GM21576 (cell line): ENCODE results near the gene SOS2.
A peak's percentile ranks its signal among the peaks of the same experiment; 100 is the strongest.

Source experiments
- ATAC-seq: cut with Tn5 transposase; IDR thresholded peaks from one replicate; pipeline ENCODE4 v1.9.1; 2021; ENCODE audit warnings: mild to moderate bottlenecking, moderate library complexity; ENCODE audit not compliant: unreplicated experiment

The SOS2 gene

DNA sequence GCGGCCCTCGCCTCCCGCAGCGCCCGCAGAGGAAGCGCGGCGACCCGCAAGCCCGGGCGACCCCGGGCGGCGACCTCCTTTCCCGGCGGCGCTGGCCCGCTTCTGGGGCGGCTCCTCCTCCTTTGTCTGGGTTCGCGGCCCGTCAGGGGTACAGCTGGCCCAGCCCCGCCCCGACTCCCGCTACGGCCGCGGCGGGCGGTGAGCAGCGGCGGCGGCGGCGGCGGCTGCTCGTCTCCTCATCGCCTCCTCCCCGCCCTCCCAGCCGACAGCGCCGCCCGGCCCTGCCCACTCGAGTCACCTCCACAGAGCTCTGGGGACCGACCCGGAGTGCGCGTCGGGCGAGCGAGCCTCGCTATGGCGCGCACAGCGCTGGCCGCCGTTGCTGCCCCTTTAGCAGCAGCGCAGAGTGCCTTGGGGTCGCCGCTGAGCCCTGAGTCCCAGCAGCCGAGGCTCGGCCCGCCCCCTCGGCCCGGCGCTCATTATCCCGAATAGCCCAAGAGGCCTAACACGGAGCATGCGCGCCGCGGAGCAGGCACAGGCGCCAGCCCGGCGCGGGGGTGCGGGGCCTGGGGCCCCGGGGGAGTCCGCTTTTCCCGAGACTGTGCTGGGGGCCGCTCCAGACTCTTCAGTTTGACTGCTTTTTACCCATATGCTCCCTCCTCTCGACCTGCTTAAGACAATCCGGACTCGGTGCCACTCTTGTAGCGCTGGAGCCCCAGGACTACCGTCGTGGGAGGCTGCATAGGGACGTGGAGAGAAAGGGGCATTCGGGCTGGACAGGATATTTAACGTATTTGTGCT lies at the start of gene SOS2:
Gene SOS2, minus strand, starts transcription at position 104 of the 801 bp plus-strand sequence. CDS start 295 bp downstream, outside the sequence.
- peak; percentile 81 for ATAC-seq

DNA sequence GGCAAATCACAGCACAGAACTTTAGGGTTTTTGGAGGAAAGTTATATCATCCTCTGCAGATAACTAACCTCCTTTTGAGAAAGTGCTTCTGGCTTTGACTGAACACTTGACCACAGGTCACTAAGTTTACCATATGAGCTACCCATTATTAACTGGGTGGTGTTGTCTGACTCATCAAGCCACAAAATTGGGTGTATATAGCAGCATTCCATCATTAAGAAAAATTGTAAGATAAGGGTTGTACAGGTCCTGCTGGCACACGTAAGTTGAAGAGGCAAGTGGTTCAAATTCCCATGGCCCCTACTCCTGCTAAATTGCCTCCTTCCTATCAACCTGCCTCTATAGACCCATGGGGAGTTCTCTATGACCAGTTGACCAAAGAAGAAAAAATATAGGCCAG lies 41.1 kb upstream of the SOS2 start:
- ATAC-seq: no peak

DNA sequence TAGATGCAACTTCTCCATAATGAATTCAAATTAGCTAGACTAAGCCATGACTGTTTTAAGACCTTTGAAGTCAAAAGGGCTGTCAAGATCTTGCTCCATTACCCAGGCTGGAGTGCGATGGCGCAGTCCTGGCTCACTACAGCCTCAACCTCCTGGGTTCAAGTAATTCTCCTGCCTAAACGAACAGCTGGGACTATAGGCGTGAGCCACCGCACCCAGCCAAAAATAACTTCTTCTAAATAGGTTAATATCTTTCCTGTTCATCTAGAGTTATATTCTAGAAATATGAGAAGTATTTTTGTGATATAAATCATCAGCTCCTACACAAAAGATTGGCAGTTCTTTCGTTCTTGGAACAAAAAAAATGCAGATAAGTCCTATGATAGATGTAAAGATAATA lies 39.6 kb upstream of the SOS2 start:
- ATAC-seq: no peak

DNA sequence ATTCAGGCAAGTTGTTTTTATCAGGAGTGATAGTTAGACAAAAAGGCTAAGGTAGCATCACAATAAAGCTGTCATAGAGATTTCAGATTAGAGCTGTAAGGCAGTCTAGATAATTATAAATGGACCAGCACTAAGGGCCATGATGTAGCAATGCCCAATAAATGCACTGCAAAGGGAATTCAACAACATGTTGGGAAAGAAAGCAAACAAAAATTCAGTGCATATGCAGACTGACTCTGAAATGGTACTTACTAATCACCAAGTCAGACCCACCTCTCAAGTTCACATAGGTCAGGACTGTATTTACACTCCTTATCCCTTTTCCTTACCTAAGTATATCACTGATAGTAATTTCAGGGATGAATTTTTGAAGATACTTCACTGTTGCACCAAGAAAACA lies 33.7 kb upstream of the SOS2 start:
- no peak for ATAC-seq

DNA sequence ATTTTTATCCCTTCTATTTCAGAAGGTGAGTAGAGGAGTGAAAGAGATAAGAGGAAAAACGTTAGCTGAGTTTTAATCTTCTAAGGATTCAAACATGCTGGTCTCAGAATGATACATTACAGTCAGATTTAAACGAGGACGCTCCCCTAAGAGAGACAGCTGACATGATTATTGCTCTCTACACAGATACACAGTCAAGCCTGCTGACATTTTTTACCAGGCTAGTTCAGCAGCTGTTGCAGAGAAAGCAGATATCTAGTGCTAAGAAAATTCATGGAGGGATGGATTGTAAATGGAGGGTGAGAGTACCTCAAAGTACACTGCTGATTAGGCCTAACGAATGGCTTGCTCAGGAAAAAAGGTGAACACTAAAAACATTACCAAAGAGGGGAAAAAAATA lies 31.9 kb upstream of the SOS2 start:
- ATAC-seq: no peak

GRCh38 chr14:50262865-50263264 lies 31.5 kb upstream of the SOS2 start:
- ATAC-seq: no peak

GRCh38 chr14:50260511-50260910 lies 29.1 kb upstream of the SOS2 start:
- peak; percentile 67 for ATAC-seq

DNA sequence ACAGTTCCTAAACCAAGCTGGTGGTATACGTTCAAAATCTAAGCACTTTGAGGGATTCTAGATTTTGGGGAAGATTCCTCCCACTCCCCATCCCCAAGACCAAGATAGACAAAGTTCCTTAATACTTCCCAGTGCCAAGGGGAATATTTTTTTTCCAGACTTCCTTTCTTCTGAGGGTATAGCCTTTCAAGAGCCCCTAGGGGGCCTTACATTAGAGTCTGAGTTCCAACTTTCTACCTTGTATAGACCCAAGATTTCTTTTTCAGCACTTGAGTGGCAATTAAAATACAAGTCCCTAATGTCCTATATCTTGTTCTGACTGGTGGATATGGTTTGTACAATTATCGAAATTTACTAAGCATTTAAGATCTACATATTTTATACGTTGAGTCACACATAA lies 28.7 kb upstream of the SOS2 start:
- no peak for ATAC-seq

DNA sequence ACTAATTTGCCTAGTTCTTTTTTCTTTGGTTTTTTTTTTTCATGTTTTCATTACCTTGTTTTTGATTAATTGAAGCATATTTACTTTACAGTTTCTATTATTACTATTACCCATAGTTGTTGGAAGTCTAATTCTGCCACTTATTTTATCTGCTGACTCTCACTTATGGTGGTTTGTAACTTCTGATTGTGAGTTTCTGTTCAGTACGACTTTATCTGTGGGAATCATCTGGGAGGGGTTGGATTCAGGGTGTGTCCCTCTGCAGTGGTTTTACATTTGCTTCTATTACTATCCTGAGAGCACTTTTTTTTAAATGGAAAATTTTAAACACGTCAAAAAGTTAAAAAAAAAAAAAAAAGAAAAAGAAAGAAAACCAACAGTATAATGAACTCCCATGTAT lies 26.4 kb upstream of the SOS2 start:
- ATAC-seq: no peak

DNA sequence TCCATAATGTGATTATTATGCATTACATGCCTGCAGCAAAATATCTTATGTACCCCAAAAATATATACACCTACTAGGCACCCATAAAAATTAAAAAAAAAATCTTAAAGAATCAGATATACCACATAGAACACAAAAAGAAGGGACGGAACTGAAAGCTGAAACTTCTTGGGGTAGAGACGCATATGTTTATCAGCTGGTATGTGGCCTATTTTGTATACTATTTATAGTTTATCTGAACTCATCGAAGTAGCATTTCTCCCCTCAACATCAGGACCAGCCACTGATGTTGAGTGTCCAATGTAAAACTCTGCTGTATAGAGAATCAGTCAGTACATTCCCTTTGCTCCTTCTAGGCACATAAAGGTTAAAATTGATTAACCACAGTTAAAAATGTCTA lies 22.9 kb upstream of the SOS2 start:
- no peak for ATAC-seq

DNA sequence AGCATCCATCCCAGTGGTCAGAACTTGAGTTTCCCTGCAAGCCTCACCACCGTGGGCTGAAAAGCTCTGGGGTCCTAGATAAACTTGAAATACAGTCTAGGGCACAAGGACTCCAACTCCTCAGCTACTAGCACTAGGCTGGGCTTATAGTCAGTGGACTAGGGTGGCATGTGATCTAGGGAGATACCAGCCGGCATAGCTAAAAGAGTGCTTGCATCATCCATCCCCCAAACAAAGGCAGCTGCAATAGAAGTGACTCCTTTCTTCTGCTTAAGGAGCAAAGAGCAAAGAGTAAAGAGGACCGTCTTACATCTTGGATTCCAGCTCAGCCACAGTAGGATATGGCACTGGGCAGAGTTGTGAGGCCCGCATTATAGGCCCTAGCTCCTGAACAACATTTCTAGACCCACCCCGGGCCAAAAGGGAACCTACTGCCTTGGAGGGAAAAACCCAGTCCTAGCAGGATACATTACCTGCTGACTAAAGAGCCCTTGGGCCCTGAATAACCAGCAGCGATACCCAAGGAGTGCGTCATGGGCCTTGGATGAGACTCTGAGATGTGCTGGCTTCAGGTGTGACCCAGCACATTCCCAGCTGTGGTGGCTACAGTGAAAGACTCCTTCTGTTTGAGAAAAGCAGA lies 17.9 kb upstream of the SOS2 start:
- no peak for ATAC-seq

GRCh38 chr14:50247245-50247644 lies 15.9 kb upstream of the SOS2 start:
- no peak for ATAC-seq

DNA sequence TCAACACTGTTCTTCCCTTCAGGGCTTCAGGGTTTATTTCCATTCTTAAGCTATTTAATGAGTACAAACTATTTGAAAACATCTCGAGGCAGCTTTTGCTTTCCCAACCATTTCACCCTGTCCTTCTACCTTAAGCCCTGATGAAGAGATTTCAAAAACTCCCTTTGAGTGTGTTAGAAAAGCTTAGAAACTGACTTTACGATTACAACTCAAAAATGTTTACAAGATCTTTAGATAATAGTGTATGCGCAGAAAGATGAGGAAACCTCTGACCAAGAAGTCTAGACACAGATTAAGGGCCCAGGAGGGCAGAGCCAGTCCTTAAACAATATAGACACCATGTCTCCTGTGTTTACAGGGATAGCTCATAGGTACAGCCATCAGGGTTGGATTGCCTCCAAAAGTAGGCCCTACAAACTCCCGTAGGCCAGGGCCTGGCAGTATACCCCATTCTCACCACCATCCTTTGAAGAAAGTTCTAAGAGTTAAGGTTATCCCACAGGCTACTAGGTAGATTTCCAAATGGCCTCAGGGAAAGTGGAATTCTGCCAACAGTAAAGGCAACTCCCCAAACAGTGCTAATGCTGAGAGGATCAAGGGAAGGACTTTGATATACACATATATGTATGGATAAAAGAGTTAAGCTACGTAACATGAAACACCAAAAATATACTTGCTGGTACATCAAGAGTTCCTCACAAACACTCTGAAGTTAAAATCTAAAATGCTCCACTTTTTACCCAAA lies 11.4 kb upstream of the SOS2 start:
- no peak for ATAC-seq

- ATAC-seq: no peak
Observed at GRCh38 chr14:50242096-50242495, 10.7 kb upstream of the SOS2 start.

- no peak for ATAC-seq
Observed at GRCh38 chr14:50237427-50237826, 6.0 kb upstream of the SOS2 start.

DNA sequence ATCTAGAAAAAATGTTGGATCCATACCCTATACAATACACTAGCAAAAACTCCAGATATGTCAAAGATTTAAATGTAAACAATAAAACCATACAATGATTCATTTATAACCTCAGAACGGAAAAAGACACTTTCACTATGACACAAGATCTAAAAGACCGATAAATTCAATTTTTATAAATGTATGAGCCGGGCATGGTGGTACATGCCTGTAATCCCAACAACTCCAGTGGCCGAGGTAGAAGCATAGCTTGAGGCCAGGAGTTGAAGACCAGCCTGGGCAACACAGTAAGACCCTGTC lies 2.5 kb upstream of the SOS2 start:
- ATAC-seq: no peak

DNA sequence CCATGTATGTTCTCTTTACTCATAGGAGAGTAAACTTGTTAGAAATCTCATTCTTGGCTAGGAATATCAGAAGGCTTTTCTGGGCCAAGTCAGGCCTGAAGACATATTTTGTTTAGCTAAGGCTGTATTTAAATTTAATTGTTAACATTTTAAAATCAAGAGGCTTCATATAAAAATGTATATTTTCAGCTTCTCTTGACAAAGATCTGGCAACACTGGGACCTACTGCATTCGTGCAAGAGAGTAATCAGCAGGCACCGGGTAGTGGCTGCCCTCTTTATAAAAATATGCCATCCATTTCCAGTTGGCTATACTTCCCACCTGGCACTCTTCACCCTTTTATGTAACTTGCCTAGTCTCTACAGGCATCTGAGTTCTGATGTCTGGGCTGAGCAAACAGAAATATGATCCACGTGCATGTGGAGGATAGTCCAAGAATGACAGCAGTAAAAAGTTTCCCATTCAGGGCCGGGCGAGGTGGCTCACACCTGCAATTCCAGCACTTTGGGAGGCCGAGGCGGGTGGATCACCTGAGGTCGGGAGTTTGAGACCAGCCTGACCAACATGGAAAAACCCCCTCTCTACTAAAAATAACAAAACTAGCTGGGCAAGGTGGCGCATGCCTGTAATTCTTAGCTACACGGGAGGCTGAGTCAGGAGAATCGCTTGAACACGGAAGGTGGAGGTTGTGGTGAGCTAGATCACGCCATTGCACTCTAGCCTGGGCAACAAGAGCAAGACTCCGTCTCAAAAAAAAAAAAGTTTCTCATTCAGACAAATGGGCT lies 2.0 kb upstream of the SOS2 start:
- no peak for ATAC-seq

- ATAC-seq: no peak
Observed at GRCh38 chr14:50232276-50232642, 881 bp upstream of the SOS2 start.

DNA sequence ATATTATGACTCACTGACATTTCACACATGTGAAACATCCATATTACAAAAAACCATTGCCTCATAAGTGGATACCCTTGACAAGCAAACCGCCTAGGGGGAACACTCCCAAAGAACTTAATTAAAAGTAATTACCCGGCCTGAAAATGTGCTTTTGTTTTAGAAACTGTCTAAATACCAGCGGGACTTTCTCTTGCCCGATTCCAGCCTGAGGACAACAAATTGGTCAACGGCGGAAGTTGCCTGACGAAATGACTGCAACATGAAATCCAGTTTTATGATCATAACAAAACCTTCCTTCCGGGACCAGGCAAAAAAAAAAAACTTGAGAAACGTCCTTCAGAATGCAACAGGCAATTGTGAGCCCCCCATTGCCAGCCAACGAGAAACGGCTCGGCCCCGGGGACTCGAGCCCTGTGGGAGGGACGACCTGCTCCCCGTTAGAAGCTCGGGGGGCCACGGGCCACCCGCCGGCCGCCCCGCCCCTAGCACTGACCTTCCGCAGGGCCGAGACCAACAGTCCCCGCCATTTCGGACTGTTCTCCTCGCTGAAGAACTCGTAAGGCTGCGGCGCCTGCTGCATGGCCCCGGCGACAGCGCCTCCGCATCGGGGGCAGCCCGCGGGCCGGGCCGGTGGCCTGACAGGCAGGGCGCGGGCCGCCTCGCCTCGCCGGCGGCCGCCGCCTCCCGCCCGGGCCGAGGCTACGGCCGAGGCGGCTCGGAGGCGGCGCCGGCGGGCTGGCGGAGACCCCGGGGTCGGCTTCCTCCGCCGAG lies 490 bp downstream of the SOS2 start:
- peak; percentile 29 for ATAC-seq

DNA sequence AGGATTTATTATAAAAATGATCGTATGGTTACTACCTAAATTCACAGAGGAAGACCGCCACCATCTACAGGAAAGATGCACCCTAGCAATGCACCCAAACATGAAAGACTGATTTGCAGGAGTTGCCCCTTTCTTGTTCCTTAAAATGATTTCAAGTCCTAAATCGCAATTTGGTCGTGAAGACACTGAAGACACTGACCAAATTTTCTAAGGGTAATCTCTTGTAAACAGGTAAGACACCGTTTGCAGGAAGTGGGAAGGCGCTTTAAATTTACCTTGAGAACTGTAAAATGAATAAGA lies 1.0 kb downstream of the SOS2 start:
- no peak for ATAC-seq

- no peak for ATAC-seq
Observed at GRCh38 chr14:50229681-50230080, 1.7 kb downstream of the SOS2 start.
